Hindlimb muscle (tissue), 1 donor: Measurements from ENCODE around the gene KRT8. TPM values are rescaled to one million over a fixed set of nuclear protein-coding genes. Genes with fewer than 3 reads are reported as not detected.
A peak's percentile ranks its signal among the peaks of the same experiment; 100 is the strongest.
"Not testable (repeated sequence)": the region's sequence is repeated elsewhere in the genome, so short reads cannot be mapped to it uniquely, and the experiment has no call there.

Source experiments
- DNase-seq: peaks from one replicate; pipeline ENCODE4 v3.0.0-alpha.2; 2013
- polyA plus RNA-seq: library from polyadenylated mRNA; unstranded; fragments of 120-200 nt; gene quantifications from one replicate; pipeline ENCODE4 v1.2.1, GENCODE V29; 2013; ENCODE audit not compliant: insufficient read length

KRT8 gene
- polyA plus RNA-seq, 1 donor, result 2.1 TPM

DNA sequence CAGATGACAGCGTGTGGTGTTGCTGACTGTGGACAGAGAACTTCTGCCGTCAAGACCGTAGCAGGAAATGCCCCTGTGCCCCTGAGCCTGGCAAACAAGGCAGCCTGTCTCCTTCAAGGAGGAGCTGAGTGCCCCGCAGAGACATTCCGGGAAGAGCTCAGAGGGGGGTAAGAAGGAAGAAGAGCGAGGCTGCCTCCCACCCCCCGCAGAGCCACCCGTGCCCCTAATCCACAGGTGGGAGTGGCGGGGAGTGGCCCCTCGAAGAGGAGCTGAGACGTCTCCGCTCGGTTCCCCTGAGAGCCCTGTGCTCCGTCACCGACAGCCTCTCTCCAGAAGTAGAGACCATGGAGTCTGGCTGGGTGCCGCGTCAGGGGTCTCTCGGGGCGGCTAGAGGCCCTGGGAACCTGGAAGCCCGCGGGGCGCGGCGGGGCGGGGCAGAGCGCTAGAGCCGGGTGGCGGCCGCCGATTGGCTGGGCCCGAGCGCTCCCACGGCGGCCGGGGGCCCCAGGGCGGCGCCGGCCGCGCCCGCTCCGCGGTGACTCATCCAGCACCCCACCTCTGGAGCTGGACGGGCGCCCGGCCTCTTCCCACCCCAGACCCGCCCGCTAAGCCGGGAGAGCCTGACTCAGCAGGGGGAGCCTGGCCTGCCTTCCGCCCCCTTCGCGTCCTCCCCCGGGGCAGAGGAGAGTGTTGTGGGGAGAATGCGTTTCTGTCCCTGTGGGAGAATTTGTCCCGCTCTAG is 30.9 kb downstream of the KRT8 start:
- DNase-seq, result peak; percentile 73

DNA sequence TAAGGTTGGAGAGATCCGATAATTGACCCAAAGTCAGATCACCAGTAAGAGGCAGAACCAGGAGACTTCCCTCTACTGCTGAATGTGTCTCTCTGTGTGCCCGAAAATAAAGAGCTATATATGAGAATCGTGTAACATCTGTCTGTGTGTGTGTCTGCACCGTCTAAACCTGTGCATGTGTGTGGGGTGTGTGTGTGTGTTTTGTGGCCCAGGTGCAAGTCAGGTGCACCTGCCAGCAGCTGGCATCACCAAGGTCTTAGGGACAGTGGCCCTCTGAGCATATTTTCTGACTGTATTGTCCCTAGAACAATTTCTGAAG is 31.4 kb downstream of the KRT8 start:
- no peak for DNase-seq

DNA sequence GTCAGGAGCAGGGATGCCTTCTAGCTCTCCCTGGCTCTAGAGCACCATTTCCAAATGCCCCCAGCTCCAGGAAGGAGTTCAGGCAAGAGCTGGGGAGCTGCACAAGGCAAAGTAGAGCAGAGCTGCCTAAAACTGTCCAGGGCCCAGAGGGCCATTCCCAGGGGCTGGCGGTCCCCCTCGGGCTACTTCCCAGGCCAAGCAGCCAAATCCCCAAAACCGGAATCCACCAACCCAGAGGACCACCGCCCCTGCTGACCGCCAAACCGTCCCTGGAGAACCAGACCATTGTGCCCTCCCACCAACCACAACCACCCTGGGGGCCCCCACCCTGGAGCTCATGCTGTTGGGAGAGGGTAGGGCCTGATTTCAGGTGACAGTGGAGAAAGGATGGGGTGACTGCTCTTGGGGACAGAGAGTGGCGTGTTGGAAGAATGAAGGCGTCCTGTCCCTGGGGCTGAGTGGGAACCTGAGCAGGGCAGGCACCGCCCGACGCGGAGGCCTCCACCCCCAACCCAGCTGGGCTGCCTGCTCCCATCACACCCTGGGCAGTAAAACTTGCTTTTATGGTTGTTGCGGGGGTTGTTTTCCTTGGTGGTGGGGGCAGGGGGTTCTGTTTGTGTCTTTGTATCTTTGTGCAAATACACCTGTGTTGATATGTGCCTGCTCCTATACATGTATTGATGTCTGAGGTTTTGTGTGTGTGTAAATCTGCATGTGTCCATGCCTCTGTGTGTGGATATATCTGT is 32.1 kb downstream of the KRT8 start:
- DNase-seq, result no peak

DNA sequence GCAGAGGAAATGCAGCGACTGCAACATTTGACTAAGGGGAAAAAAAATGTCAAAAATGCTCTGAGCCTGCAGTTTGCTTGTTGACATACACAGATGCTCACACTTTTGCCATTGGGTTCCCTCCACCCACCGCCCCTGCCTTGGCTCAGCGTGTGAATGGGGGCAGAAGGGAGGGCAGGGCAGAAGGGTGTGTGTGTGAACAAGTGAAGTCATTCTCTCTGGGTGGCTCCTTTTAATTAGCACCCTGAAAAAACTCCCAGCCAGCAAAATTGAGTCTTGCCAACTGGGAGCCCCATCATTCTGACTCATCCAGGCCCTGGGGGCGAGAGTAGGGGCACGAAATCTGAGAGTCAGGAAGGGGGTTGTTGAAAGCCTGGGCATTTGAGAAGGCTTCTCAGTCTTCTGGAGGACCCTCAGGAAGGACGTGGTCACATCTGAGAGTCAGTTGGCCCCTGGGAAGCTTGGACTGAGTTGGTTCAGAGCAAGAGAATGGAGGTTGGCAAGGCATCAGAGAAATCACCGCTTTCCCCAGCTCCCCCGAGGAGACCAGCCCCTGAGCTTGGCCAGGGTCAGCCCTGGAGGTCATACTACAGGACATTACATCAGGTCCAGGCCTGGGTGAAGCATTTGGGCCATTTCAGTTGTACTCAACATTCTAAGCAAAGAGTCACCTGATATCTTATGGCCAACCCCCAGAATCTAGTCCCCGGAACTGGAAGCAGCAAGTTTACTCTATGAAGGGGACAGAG is 33.4 kb downstream of the KRT8 start:
- no peak for DNase-seq

GRCh38 chr12:52870361-52871290 is 34.2 kb downstream of the KRT8 start:
- no peak for DNase-seq

DNA sequence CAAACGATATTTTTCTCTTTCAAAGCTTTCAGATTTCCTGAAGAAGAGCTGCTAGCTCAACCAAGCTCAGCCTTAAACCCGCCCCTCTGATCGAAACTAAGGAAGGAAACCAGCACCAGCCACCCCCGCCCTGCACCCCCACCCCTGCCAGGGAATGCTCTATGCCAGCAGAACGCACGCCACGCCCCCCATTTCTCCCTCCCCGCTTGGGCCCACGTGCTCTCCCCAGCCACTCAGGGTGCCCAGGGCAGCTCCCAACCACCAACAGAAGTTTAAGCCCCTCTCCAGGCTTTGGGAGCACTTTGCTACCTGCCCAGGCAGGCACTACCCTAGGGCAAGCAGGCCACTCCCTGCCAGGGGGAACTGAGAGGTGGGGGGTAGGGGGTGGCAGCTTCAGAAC is 37.2 kb downstream of the KRT8 start:
- no peak for DNase-seq

GRCh38 chr12:52867152-52867551 is 37.7 kb downstream of the KRT8 start:
- no peak for DNase-seq

DNA sequence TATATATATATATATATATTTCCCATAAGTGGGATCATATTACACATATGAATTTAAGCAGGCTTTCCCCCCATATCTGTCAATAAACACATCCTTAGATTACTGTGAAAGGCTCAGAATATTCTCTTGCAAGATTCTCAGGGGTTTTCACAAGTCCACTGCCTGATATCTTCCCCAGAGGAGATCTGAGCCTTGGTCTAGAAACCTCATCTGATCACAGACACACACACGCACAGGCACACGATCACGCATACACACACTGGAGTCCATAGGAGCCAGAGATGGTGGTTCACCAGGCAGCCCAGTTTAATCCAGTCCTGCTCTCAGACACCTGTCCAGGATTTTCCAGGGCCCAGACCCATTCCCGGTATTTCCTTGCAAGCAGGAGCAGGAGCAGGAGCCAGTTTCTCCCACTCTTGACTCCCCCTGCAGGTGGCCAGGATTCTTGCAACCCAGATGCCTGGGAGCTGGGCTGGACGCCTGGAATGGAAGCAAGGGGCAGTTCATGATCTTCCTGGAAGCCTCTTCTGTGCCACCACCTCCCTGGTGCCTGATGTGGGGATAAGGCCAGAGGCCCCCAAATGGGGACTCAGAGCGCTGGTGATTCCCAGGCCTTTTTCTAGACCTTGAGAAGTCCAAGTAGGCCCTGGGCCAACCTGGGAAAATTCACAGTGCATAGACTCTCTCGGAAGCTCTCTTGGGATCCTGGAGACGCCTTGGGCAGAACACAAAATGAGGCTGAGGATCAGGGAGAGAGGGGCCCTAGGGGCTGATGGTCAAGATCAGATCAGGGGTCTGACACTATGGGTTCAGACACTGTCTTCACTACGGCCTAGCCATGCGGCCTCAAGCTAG is 39.6 kb downstream of the KRT8 start:
- peak; percentile 47 for DNase-seq

- DNase-seq, result no peak
Measured at GRCh38 chr12:52862023-52862422, 42.9 kb downstream of the KRT8 start.

- DNase-seq, result no peak
Measured at GRCh38 chr12:52861511-52861910, 43.4 kb downstream of the KRT8 start.

DNA sequence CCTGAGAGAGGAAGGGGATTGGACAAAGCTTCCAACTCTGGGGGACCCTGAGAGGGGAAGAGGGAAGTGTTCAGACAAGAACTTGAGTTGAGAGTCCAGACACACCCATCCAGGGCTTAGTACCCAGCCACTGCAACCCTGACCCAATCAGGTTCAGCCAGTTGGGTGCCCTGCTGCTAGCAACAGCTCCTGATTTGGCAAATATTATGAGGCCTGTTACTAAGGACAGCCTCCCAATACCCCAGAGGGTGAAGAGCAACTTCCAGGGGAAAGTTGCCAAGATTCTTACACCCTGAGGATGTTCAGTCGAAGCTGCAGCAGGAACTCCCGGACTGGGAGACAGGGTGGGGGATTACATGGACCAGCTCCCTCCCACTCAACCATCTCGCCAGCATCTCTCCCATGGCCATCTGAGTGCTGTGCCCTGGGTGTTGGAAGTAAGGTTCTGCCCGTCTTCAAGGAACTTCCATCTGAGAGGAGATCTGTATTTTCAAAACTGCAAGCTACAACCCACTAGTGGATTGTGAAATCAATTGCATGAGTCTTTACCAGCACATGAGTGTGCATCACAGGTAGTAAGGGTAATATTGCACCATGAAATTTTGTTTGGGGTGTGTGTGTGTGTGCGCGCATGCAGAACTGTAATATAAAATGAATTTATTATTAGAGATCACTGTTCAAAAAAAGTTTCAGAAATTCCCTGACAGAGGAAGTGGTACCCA is 44.6 kb downstream of the KRT8 start:
- no peak for DNase-seq

DNA sequence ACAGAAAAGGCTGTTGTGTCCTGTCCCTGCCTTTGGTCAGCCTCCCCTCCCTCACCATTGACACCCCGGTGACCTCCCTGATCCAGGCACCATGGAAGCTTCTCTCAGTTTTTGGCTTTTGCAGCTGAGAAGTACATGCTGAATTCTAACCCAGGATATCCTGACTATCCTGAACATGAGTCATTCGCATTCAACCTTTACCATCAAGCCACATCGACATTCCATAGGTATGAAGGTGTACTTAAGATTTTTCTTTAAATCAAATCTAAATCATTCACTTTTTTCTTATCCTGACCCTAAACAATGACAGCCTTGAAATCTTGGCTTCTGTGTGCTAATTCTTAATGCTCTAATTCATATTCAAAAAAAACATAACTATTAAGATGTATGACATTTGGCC is 47.4 kb downstream of the KRT8 start:
- no peak for DNase-seq

- no peak for DNase-seq
Measured at GRCh38 chr12:52856787-52857186, 48.1 kb downstream of the KRT8 start.

DNA sequence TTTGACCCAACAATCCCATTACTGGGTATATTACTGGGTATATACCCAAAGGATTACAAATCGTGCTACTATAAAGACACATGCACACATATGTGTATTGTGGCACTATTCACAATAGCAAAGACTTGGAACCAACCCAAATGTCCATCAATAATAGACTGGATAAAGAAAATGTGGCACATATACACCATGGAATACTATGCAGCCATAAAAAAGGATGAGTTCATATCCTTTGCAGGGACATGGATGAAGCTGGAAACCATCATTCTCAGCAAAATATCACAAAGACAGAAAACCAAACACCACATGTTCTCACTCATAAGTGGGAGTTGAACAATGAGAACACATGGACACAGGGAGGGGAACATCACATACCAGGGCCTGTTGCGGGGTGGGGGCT is 48.8 kb downstream of the KRT8 start:
- not testable (repeated sequence) for DNase-seq

GRCh38 chr12:52851787-52852186 is 53.1 kb downstream of the KRT8 start:
- DNase-seq, result no peak

- no peak for DNase-seq
Measured at GRCh38 chr12:52850681-52851080, 54.2 kb downstream of the KRT8 start.

DNA sequence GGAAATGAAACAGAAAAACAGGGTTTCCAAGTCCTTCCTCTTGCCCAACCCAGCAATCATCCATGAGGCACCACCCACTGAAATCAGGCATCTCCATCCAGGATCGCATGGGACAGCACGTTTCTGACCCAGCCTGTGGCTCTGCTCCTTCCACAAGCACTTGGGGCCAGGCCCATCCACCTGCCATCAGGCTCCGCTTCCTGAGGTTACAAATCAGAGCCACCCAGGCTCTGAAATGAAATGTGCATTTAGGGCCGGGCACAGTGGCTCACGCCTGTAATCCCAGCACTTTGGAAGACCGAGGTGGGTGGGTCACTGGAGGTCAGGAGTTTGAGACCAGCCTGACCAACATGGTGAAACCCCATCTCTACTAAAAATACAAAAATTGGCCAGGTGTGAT is 55.4 kb downstream of the KRT8 start:
- DNase-seq, result no peak

DNA sequence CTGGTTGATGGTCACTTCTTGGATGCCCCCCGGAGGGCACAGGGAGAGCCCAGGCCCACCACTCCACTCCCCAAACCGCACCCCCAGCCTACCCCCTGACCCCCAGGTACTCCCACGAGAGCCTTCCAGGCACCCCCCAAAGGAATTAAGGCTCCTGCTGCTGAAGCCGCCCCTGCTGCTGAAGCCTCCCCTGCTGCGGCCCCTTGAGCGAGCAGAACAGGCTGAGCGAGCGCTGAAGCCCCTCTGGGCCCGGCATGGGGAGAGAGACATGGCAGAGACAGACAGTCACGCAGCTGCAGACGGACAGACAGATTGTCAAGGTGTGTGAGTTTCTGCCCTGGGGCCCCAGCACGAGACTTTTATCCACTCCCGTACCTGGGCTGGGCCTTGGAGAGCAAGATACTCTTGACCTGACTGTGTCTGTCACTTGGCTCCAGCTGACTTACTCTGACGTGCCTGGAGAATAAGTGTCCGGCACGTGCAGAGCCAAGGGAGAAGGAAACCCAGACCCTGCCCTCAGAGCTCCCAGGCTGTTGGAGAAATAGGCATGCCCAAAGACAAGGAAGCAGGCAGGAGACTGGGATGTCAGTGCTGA is 56.1 kb downstream of the KRT8 start, which contains the start of gene KRT78:
KRT78 (minus strand) TSS at position 334 of the 595 bp plus-strand sequence; CDS start at position 270, 64 bp downstream.
- DNase-seq, result no peak

GRCh38 chr12:52847335-52848102 is 57.4 kb downstream of the KRT8 start:
- no peak for DNase-seq
